Retina (tissue), 1 donor: ENCODE measurements around the gene KIF24.
"Not testable (repeated sequence)": the region's sequence is repeated elsewhere in the genome, so short reads cannot be mapped to it uniquely, and the experiment has no call there.

Source experiments
- DNase-seq: peaks from one replicate; pipeline ENCODE4 v3.0.0-alpha.2; 2016

KIF24 gene

DNA sequence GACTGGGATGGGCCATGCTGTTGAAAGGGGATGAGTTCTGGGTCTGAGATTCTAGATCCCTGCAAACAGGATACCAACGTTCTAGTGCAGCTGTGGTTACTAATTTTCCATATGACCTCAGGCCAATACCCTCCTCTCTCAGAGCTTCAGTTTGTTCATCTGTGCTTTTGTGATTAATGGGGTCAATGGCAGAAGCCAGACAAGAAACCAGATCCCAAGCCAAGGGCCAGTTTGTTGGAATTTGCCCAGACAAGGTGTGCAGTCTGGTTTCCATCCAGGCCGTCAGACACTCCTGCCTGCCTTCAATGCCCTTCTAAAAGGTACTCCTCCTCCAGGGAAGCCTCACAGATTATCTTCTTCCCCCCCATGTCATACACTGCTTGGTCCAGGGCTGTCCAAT, 36.2 kb upstream of the KIF24 start:
- DNase-seq: no peak

DNA sequence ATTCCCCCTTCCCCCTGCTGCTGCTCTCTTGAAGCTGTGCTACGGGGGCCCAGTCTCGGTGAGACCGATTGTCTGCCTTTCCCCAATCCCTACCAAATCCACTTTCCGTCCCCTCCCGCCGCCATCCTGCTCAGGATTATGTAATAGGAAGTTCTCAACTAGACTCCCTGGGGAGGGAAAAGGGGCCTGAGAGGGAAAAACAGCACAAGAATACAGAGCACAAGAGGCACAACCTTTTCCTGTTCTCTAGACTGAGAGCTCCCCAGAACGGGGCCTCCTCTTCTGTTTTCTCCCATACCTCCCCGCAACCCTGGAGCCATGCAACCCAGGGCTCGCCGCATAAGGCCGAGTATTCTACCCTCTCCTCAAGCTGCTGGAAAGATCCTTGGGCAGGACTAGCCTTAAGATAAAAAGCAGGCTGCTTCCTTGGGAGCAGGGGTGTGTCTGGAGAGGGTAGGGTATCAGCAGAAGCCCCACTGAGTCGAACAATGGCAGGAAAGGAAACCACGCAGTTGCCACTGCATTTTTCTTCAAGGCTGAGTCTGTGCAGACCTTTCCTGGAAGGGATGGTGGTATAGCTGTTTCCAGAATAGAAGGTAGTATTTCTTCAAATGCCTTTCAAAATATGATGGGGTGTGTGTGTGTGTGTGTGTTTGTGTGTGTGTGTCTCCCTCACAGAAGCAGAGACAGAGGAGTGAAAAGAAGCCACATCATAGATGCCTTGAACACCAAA, 34.7 kb upstream of the KIF24 start:
- DNase-seq: peak; percentile 58

DNA sequence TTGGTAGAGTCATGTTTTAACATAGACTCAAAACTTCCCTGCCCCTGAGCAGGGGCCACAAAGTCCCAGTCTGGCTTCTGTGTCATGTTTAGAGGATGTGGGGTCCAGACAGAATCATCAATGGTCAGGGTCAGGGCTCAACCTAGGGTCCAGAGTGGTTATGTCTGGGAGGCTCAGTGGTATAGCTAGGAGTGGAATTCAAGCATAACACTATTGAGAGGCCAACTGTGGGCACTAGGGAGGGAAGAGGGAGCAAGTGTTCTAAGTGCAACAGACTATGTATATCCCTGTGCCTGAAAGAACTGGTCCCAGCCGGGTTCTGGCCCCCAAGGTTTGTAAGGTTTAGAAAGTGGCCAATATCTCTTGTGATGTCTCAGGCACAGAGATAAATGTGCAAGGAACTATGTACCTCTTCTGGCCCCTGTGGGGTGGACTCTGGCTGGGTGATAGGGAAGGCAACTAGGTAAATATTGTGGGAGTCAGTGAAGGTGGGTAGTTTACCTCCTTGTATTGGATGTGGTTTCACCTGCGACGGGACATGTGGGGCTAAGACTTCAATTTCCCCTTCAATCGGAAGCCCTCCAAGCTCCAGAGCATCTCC, 33.6 kb upstream of the KIF24 start:
- no peak for DNase-seq

DNA sequence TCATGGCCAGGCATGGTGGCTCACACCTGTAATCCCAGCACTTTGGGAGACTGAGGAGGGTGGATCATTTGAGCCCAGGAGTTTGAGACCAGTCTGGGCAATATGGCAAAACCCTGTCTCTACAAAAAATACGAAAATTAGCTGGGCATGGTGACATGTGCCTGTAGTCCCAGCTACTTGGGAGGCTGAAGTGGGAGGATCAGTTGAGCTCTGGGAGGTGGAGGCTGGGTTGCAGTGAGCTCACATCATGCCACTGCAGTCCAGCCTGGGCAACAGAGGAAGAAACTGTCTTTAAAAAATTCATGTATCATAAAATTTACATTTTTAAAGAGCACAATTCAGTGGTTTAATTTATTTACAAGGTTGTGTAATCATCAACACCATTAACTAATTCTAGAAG, 23.9 kb upstream of the KIF24 start:
- not testable (repeated sequence) for DNase-seq

DNA sequence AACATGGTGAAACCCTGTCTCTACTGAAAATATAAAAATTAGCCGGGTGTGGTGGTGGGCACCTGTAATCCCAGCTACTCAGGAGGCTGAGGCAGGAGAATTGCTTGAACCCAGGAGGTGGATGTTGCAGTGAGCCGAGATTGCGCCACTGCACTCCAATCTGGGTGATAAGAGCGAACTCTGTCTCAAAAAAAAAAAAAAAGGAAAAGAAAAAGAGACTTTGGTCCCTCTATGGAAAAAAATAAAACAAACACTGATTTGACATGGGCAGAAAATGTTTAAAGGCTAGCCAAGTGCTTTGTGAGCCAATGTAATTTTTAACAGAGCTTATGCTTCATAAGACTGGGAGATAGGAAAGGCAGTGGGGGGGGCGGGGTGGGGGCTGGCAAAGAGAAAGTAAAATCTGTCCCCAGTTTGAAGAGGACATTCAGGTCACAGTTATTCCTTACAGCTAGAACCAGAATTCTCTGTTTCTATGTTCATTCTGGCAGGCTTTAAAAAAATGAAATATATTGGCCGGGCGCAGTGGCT, 23.1 kb upstream of the KIF24 start:
- DNase-seq: not testable (repeated sequence)

DNA sequence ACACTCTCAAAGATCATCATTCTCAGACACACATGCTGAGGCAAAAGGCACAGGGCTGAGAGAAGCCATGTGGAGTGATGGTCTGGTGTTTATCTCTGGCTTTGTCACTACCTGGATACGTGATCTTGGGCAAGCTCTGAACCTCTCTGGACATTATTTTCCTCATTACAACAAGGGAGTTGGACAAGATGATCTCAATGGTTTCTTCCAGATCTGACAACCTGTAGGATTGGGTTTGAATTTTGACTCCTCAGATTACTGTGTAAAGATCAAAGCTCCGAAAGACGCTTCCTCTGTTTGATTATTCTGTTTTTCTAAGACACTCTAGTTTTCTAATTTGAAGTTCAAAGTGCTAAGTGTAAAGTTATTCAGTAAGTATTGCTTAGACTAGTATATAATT, 20.3 kb upstream of the KIF24 start:
- DNase-seq: no peak

DNA sequence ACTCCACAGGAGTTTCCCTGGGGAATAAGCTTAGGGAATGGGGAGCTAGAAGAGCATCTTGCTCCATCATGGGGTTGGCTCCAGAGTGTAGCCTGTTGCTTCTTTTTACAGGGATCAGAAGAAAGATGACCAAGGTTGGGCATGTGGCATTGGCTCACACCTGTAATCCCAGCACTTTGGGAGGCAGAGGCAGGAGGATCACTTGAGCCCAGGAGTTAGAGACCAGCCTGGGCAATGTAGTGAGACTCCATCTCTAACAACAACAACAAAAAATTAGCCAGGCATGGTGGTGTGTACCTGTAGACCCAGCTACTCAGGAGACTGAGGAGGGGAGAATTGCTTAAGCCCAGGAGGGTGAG, 18.7 kb upstream of the KIF24 start:
- DNase-seq: no peak

DNA sequence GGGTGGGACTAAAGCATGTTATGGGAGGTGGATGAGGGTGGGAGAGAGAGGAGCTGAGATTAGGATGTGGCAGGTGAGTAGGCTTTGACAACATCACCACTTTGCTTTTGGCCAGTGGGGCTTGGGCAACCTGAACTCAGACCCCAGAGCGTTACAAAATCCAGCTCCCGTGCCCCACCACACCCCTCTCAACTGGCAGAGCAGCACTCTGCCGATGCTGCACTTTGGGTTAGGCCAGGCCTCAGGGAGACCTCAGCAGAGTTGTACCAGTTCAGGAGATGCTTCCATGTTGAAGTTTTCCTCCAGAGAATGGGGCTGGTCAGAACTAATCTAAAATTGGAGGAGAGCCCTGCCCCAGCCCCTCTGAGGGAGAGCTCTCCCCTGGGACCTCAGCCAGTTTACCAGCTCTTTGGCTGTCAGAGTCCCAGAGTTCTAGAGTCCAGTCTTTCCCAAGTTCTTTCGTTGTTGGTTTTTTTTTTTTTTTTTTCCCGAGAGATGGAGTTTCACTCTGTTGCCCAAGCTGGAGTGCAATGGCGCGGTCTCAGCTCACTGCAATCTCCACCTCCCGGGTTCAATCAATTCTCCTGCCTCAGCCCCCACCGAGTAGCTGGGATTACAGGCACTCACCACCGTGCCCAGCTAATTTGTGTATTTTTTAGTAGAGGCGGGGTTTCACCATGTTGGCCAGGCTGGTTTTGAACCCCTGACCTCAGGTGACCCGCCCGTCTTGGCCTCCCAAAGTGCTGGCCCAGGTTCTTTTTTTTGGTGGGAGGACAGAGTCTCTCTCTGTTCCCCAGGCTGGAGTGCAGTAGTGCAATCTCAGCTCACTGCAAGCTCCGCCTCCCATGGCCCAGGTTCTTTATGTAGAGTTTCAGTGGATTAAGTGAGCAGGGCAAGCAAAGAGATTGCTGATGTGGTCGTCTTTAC, 18.1 kb upstream of the KIF24 start:
- DNase-seq: no peak

DNA sequence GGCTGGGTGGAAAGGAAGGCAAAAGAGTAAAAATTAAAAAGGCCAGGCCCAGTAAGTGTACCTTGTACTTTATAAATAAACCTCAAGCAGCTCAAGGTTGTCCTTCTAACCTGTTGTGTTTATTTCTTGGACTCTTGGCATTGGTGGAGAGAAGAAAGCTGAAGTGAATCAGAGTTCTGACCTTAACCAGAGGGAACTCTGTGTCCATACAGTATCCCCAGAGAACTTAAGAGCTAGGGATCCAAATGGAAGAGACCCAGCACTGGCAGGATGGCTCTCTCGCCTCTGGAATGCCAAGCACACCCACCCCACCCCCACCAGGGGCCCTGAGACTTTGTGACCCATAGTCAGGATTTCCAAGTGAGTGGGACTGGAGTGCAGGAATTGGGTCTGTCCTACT, 14.5 kb upstream of the KIF24 start:
- DNase-seq: no peak

DNA sequence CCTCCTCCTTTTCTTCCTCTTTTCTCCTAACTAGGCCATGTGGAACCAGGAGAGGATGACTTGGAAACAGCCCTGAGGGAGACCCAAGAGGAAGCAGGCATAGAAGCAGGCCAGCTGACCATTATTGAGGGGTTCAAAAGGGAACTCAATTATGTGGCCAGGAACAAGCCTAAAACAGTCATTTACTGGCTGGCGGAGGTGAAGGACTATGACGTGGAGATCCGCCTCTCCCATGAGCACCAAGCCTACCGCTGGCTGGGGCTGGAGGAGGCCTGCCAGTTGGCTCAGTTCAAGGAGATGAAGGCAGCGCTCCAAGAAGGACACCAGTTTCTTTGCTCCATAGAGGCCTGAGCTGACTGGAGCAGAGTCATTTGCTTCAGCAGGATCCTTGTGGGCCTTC, 14.0 kb upstream of the KIF24 start:
- no peak for DNase-seq

DNA sequence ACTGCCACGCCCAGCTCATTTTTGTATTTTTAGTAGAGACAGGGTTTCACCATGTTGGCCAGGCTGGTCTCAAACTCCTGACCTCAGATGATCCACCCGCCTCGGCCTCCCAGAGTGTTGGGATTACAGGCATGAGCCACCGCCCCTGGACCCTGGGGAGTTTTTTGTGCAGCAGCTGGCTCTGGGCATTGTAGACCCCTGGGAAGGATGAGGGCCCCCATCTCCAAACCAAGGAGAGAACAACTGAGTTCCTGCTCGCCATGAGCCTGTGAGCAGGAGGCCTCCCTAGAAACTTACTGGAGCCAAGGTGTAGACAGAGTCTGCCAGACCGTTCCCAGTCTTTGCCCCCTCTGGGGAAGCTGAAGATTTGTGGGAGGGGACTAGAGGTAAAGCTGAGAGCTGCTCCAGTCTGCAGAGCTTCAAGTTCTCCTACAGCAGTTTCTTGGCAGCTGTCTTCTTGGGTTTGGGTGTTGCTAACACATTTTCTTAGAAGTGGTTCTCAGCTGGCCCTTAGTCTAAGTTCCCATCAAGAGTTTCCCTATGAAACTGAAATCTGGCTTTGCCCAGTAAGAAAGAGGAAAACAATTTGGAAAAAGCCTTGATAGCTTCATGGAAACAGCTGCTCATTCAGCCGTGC, 12.7 kb upstream of the KIF24 start:
- no peak for DNase-seq

DNA sequence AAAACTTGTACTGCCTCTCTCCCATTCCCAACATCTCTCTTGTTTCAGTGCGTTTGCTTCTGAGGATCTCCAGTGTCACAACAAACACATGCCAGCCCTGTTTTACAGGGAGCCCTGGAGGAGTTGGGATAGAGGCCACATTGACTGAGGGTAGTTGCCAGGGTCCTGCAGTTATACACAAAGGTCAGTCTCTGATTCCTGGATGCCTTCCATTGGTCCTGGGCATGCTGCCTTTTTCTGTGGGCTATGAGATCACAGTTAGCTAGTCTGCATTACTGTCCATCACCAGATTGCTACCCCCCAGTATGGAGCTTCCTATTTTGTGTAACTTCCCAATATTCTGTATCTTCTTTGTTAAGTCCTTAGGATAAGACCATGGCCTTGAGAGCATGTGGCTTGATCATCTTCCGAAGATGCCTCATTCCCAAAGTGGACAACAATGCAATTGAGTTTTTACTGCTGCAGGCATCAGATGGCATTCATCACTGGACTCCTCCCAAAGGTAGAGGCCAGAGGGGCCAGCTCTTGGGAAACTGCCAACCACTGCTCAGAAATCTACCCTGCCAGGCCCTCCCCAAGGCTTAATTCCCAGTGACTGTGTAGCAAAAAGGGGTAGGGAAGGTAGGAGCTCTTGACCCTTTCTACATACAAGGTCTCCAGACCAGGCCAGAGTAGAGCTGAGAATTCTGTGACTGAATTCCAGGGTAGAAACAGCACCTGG, 9.8 kb upstream of the KIF24 start:
- DNase-seq: no peak

DNA sequence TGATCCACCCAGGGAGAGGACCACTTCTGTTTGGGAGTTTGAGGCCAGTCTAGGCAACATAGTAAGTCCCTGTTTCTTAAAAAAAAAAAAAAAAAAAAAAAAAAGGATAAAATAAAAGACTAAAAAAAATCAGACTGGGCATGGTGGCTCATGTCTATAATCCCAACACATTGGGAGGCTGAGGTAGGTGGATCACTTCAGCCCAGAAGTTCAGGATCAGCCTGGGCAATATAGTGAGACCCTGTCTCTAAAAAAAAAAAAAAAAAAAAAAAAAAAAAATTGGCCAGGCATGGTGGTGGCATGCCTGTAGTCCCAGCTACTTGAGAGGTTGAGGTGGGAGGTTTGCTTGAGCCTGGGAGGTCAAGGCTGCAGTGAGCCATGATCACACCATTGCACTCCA, 9.0 kb upstream of the KIF24 start:
- not testable (repeated sequence) for DNase-seq

DNA sequence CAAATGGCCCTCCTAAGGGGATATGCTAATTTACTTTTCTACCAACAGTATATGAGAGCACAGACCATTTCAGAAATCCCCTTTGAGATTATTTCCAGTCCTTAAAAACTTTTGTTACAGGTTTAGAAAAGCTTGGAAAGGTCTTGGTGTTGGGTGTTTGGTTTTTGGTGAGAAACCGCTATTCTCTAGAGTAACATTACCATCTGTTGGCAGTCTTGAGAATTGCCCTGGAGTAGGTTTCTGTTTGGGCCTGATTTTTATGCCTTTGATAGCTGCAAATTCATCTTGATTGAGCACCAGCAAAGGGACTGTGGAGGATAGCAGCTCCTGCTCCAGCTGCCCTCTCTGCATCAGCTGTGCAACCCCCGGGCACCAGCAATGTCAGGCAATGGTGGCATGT, 8.3 kb upstream of the KIF24 start:
- no peak for DNase-seq

DNA sequence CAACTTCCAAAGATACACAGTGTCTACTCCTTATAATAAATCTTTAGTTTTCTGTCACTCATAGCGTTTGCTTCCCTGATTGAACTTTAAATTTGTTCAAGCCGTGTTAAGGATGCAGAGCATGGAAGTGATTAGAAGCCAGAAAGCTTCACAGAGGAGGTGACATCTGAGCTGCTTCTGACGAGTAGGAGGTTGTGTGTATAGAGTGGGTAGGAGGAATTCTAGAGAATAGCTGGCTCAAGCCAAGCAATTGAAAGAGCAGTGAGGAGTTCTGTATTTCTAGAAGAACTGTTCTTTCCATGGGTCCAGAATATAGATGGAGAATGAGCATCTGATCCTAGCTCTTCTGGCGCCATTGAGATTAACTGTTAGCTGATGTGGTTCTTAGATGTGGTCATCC, 6.3 kb upstream of the KIF24 start:
- DNase-seq: no peak

DNA sequence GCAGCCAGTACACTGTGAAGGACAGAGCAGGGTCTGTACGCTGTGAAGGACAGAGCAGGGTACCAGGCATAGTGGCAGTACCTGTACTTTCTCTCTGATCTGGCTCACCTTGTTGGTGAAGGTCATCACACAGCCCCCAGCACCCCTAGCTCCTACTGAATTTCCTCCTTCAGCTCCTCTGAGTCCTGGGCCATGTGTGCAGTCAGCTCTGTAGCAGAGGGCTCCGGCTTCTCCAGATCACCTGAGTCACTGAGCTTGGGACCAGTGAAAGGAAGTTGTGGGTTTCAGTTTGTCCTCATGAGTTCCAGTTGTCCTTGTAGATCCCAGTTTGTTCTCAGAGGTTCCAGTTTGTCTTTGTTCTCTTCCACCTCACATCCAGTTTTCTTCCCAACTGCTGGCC, 5.8 kb upstream of the KIF24 start:
- no peak for DNase-seq

DNA sequence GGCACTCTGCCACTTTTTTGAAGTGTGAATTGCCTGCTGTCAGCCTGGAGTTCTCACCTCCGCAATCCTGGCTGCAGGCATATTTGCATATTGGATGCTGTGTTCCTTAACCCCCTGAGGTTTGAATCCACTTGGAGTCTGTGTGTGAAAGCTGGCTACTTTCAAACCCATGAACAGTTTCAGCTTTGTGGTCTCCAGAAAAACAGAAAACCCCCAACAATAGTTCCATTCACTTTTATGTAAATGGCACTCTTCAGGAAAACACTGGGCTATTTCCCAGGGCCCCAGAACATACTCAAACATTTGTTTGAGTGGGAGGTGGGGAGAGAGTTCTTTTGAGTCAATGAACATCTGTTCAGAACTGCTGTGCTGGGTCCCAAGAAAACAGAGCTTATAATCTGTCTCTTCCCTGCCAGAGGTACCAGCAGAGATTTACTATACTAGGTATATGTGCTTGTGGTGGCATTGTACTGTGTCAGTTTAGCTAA, 5.3 kb upstream of the KIF24 start:
- DNase-seq: no peak

DNA sequence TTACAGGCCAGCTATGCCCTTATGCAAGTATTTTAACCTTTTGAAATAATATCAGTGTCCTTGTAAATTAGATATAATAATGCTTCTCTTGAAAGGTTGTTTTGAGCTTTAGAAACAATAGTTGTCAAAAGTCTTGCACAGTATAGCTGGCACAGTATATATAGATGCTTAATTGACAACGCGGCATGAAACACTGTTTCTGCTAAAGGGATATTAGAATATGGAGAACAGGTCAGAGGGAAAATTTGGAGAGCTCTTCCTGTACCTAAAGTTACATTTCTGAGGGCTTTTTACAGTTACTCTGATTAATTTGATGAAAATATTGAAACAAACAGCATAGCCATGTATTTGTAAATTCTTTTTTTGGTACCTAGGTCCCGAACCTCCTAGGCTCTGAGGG, 4.8 kb upstream of the KIF24 start:
- no peak for DNase-seq

DNA sequence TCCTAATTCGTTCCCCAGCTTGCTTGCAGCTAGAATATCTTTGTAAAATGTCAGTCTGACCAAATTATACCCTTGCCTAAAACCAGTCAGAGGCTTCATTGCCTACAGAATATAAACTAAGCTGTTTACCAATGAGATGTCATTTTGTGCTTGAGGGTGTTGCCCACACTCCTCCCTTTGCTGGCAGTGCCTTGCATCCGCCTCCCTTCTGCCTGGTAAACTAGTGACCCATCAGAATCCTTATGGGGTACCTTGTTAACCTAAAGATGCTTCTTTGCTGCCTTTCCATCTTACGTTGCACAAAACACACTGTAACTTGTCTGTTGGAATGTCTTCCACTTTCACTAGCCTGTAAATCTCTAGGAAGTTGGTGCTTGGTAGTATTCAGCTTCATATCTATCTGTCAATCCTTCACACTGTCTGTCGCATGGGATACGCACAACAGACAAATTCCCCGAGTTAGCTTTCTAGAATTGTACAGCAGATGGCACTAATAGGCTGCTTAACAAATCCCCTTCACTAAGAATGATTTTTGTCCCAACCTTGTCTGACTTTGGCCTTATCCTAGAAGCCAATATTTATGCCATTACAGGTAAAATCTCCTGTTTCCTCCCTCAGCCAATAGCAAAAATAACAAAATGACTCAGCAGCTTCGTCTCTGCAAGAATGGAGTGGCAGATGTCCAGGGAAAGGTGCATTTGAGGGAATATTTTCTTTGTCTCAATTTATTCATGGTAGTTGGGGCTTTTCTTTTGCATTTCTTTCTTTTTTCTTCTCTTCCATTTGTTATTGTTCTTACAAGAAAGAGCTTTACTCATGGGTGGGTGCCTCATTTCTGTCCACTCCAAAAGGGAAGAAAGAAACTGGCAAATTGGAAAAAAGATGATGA, 3.3 kb upstream of the KIF24 start:
- DNase-seq: peak; percentile 27

DNA sequence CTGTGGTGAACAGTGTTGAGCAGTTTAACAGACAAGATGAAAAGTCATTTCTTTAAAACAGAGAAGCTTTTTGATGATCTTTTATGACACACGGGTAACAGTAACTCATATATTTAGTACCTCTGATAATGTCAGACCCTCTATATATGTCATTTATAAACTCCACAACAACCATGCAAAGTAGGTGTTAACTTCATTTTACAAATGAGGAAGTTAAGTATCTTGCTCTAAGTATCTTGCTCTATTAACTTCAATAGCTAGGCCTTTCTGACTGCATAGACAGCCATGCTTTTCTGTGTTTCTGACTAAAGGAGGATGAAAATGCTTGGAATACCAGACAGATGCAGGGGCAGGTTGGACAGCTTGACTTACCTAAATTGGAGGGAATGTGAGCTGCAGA, 2.1 kb upstream of the KIF24 start:
- no peak for DNase-seq

DNA sequence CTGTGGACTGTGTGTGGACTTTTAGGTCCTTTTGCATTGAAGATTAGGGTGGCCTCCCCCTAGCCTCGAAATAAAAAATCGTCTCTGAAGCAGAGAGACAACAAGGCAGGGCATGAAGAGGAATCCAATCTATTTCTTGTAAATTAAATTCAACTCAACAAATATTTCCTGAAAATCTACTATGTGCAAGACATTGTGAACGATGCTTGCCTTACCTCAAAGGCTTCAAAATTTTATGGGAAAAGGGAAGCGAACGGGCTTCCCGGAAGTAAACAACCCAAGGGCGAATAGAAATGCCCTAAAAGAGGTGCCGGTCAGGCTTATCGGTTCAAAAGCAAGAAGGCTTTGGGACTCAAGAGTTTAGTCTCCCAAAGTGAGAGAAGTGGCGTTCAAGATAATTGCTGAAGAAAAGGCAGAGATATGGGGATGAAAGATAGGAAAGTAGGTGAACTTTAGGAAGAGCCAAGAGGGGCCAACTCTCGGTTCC, 525 bp downstream of the KIF24 start:
- no peak for DNase-seq
